ENCODE measurements around the gene ENPP6. TPM values are rescaled to one million over a fixed set of nuclear protein-coding genes. Genes with fewer than 3 reads are reported as not detected.

Gene ENPP6
- total and polyA plus RNA-seq, 4 donors, result 0.05 to 0.08 (median 0.05) TPM; not detected in 1

- no peak for TF ChIP-seq TAF1 (conservative IDR thresholded peaks at IDR 0.05)
- no peak for TF ChIP-seq YY1 (IDR thresholded peaks at IDR 0.05)
- TF ChIP-seq HNF4A (conservative IDR thresholded peaks at IDR 0.05), result no peak
- no peak for TF ChIP-seq REST (IDR thresholded peaks at IDR 0.05)
- no peak for TF ChIP-seq SP1 (IDR thresholded peaks at IDR 0.05)
- TF ChIP-seq JUND (IDR thresholded peaks at IDR 0.05), result no peak
- TF ChIP-seq EGR1 (IDR thresholded peaks at IDR 0.05; ENCODE audit: low read depth in 2 of 2), result no peak
- no peak for TF ChIP-seq RXRA (IDR thresholded peaks at IDR 0.05)
- Histone ChIP-seq H3K4me3 (ENCODE audit: low read depth in 1 of 3, low read length in 3 of 3) (no peak overlapping the region), H3K9me3 (ENCODE audit: control insufficient read depth in 4 of 4, low read length in 3 of 4) (no peaks in the 10 kb centered on the region), H3K27ac (ENCODE audit: low read depth in 1 of 2, low read length in 2 of 2) (no peak overlapping the region), H3K36me3 (ENCODE audit: control insufficient read depth in 4 of 4, insufficient read depth in 3 of 4, low read depth in 1 of 4, low read length in 3 of 4) (no peaks in the 10 kb centered on the region), H3K4me1 (ENCODE audit: control insufficient read depth in 4 of 4, insufficient read depth in 4 of 4, low read length in 3 of 4) (peaks cover 0 to 10% (median 6%) of the 10 kb centered on the region in 4 donors), H3K27me3 (ENCODE audit: control insufficient read depth in 4 of 4, insufficient read depth in 4 of 4, low read length in 3 of 4) (no peaks in the 10 kb centered on the region), H3K9ac (ENCODE audit: low read depth in 1 of 2, low read length in 2 of 2) (no peak overlapping the region)
- WGBS, result 87% methylated on average over 8 of the region's 8 CpGs
- DNase-seq (ENCODE audit: low spot score), result no peak
Measured at GRCh38 chr4:184114431-184114830, 103.2 kb downstream of the ENPP6 start.

- no peaks in the 10 kb centered on the region for H3K27me3 ChIP-seq (ENCODE audit: control insufficient read depth in 4 of 4, insufficient read depth in 4 of 4, low read length in 3 of 4)
- WGBS, result 45% methylated on average over 13 of the region's 13 CpGs
- peaks cover 0 to 10% (median 6%) of the 10 kb centered on the region in 4 donors for H3K4me1 ChIP-seq (ENCODE audit: control insufficient read depth in 4 of 4, insufficient read depth in 4 of 4, low read length in 3 of 4)
- no peak overlapping the region for H3K27ac ChIP-seq (ENCODE audit: low read depth in 1 of 2, low read length in 2 of 2)
- H3K36me3 ChIP-seq (ENCODE audit: control insufficient read depth in 4 of 4, insufficient read depth in 3 of 4, low read depth in 1 of 4, low read length in 3 of 4), result no peaks in the 10 kb centered on the region
- TF ChIP-seq JUND (IDR thresholded peaks at IDR 0.05), result no peak
- no peak for TF ChIP-seq MAX (IDR thresholded peaks at IDR 0.05)
- peak; percentile 56 to 75 for TF ChIP-seq RXRA (IDR thresholded peaks at IDR 0.05)
- no peak for TF ChIP-seq FOXA1 (IDR thresholded peaks at IDR 0.05)
- no peak for TF ChIP-seq ZBTB33 (IDR thresholded peaks at IDR 0.05)
- no peak for TF ChIP-seq EGR1 (IDR thresholded peaks at IDR 0.05; ENCODE audit: low read depth in 2 of 2)
- TF ChIP-seq HNF4G (IDR thresholded peaks at IDR 0.05), result no peak
- peak in 1 of 2 donors; percentile 13 for TF ChIP-seq RAD21 (IDR thresholded peaks at IDR 0.05)
- no peak for TF ChIP-seq NR2F2 (IDR thresholded peaks at IDR 0.05)
- TF ChIP-seq HNF4A (conservative IDR thresholded peaks at IDR 0.05), result peak; percentile 41 to 56
- TF ChIP-seq GABPA (IDR thresholded peaks at IDR 0.05 in 1 of 2, conservative IDR thresholded peaks at IDR 0.05 in 1 of 2), result no peak
- no peak for TF ChIP-seq REST (IDR thresholded peaks at IDR 0.05)
- TF ChIP-seq FOXA2 (IDR thresholded peaks at IDR 0.05), result no peak
- TF ChIP-seq TAF1 (conservative IDR thresholded peaks at IDR 0.05), result no peak
- TF ChIP-seq CTCF (IDR thresholded peaks at IDR 0.05; ENCODE audit: low read depth, low read length, missing input control), result no peak
- peak; percentile 56 for TF ChIP-seq SP1 (IDR thresholded peaks at IDR 0.05)
- no peak for DNase-seq (ENCODE audit: low spot score)
- no peak overlapping the region for H3K4me3 ChIP-seq (ENCODE audit: low read depth in 1 of 3, low read length in 3 of 3)
- no peak overlapping the region for H3K9ac ChIP-seq (ENCODE audit: low read depth in 1 of 2, low read length in 2 of 2)
- H3K9me3 ChIP-seq (ENCODE audit: control insufficient read depth in 4 of 4, low read length in 3 of 4), result peaks cover 0 to under 1% (median 0%) of the 10 kb centered on the region in 4 donors
Measured at GRCh38 chr4:184112006-184112550, 105.6 kb downstream of the ENPP6 start.
